ENCODE measurements around the gene DENND4A. TPM values are rescaled to one million over a fixed set of nuclear protein-coding genes. Genes with fewer than 3 reads are reported as not detected.

DENND4A gene
- total RNA-seq, 3 donors from 2014 or later: 25.3 to 59.0 (median 48.2) TPM

DNA sequence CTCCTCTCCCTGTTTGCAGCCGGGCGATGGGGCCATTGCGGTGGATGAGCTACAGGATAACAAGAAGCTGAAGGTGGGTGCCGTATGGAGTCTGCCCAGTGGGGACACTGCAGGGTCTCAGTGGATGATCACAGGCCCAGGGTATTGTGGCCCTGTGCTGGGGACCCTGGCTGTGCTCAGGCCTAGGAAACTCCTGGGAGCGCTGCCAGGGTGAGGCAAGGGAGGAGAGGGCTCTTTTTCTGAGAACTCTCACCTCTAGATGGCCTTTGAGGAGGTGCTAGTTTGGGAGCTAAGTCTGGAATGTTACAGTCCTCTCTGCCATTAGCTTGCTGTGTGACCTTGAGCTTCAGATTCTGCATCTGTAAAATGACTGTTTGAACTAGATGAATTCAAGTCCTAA lies 154.0 kb downstream of the DENND4A start:
- Histone ChIP-seq H3K27ac (no peak overlapping the region), H3K9me3 (no peaks in the 10 kb centered on the region), H3K27me3 (no peaks in the 10 kb centered on the region), H3K4me3 (no peak overlapping the region), H3K4me1 (no peaks in the 10 kb centered on the region), H3K36me3 (no peaks in the 10 kb centered on the region)
- no peak for DNase-seq (ENCODE audit: low spot score in 2 of 2)
- TF ChIP-seq, protein P1, sequence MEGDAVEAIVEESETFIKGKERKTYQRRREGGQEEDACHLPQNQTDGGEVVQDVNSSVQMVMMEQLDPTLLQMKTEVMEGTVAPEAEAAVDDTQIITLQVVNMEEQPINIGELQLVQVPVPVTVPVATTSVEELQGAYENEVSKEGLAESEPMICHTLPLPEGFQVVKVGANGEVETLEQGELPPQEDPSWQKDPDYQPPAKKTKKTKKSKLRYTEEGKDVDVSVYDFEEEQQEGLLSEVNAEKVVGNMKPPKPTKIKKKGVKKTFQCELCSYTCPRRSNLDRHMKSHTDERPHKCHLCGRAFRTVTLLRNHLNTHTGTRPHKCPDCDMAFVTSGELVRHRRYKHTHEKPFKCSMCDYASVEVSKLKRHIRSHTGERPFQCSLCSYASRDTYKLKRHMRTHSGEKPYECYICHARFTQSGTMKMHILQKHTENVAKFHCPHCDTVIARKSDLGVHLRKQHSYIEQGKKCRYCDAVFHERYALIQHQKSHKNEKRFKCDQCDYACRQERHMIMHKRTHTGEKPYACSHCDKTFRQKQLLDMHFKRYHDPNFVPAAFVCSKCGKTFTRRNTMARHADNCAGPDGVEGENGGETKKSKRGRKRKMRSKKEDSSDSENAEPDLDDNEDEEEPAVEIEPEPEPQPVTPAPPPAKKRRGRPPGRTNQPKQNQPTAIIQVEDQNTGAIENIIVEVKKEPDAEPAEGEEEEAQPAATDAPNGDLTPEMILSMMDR (IDR thresholded peaks at IDR 0.05): no peak
- intact Hi-C loops (cut with DNase I; ENCODE audit: low total_unique reads): no loop called here

DNA sequence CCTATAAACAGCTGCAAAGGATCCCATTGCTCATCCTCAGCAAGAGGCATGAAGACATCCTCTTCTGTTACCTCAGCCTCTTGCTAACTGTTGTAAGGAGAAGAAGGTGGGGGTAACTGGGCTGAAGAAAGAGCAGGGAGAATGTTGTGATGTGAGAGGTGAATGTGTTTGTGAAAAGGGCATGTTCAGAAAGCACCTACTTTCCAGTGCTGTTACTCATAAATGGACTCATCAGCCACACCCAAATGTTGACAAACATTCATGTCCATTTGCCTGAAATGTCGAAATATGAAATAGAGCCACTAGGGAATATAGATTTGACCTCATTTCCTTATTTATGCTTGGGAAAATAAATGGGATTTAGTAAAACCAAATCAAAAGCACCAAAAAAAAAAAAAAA lies 157.7 kb downstream of the DENND4A start:
- Histone ChIP-seq H3K36me3 (no peaks in the 10 kb centered on the region), H3K4me3 (no peak overlapping the region), H3K9me3 (no peaks in the 10 kb centered on the region), H3K27me3 (no peaks in the 10 kb centered on the region), H3K27ac (no peak overlapping the region), H3K4me1 (no peaks in the 10 kb centered on the region)
- intact Hi-C loops (cut with DNase I; ENCODE audit: low total_unique reads): no loop called here
- DNase-seq (ENCODE audit: low spot score in 2 of 2): no peak
- TF ChIP-seq POLR2AphosphoS5 (IDR thresholded peaks at IDR 0.05) (no peak), POLR2A (IDR thresholded peaks at IDR 0.05) (no peak)
- TF ChIP-seq, protein P1 (IDR thresholded peaks at IDR 0.05): no peak

DNA sequence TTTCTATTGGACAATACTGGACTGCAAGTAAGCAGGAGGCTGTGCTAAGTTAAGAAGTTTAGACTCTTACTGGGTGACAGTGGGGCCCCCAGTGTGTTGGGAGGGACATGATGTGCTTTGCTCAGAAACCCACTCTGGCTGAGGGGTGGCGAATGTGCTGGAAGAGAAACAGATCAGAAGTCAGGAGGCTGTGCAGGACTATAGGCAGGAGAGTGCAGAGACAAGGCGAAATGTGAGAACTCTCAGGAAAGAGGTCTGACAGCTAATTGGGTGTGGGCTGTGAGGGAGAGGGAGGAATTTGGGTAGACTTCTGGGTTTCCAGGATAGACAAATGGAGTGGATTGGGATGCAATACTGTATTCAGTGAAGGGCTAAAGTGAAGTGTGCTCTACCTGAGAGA lies 158.3 kb downstream of the DENND4A start:
- H3K27me3 ChIP-seq: no peaks in the 10 kb centered on the region
- H3K4me1 ChIP-seq: no peaks in the 10 kb centered on the region
- H3K36me3 ChIP-seq: no peaks in the 10 kb centered on the region
- H3K9me3 ChIP-seq: no peaks in the 10 kb centered on the region
- no peak for DNase-seq (ENCODE audit: low spot score in 2 of 2)
- no peak overlapping the region for H3K4me3 ChIP-seq
- intact Hi-C loops (cut with DNase I; ENCODE audit: low total_unique reads): no loop called here
- H3K27ac ChIP-seq: no peak overlapping the region
- TF ChIP-seq POLR2AphosphoS5 (IDR thresholded peaks at IDR 0.05) (no peak), POLR2A (IDR thresholded peaks at IDR 0.05) (no peak)
- TF ChIP-seq, protein P1 (IDR thresholded peaks at IDR 0.05): no peak

DNA sequence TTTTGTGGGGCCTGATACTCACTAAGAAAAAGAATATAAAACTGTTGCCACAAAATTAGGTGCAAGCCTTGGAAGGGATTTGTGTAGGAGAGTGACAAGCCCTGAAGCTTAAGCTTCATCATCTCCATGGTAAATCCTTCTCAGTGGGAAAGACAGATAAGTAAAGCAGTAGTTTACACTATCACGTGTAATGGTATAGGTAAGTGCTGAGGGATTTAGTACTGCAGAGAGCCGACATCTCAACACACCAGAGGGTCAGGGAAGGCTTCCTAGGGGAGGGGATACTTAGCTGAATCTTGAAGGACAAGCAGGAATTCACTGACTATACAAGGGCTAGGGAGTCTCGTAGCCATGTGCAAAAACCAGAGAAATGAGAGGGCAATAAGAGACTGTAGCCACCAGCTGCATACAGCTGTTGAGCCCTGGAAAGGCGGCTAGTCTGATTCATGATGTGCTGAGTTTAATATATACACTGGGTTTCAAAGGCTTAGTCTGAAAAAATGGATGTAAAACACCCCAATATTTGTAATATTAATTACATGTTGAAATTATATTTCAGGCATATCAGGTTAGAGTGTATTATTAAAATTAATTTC lies 159.2 kb downstream of the DENND4A start:
- intact Hi-C loops (cut with DNase I; ENCODE audit: low total_unique reads): no loop called here
- no peaks in the 10 kb centered on the region for H3K9me3 ChIP-seq
- DNase-seq (ENCODE audit: low spot score in 2 of 2): no peak
- no peaks in the 10 kb centered on the region for H3K4me1 ChIP-seq
- H3K27me3 ChIP-seq: no peaks in the 10 kb centered on the region
- H3K36me3 ChIP-seq: no peaks in the 10 kb centered on the region
- TF ChIP-seq, protein P1 (IDR thresholded peaks at IDR 0.05): no peak
- no peak for TF ChIP-seq POLR2A (IDR thresholded peaks at IDR 0.05)
- no peak for TF ChIP-seq POLR2AphosphoS5 (IDR thresholded peaks at IDR 0.05)
- H3K27ac ChIP-seq: no peak overlapping the region
- H3K4me3 ChIP-seq: no peak overlapping the region

DNA sequence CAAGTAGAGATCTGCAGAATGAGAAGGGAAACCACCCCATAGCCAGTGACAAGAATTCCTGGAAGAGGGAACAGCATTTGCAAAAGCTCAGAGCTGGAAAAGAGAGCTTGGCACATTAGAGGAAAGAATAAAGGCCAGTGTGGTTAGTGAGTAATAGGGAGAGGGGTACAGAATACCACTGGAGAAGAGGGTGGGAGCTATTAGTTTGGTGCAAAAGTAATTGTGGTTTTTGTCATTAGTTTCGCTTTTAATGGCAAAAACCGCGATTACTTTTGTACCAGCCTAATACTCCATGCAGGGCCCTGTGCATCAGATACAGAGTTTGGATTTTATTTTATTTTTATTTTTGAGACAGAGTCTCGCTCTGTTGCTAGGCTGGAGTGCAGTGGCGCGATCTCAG lies 160.6 kb downstream of the DENND4A start:
- intact Hi-C loops (cut with DNase I; ENCODE audit: low total_unique reads): no loop called here
- no peak for DNase-seq (ENCODE audit: low spot score in 2 of 2)

More for the DNA sequence above, 160.6 kb downstream of the DENND4A start:
- Histone ChIP-seq H3K36me3 (no peaks in the 10 kb centered on the region), H3K4me1 (no peaks in the 10 kb centered on the region), H3K27me3 (no peaks in the 10 kb centered on the region), H3K27ac (no peak overlapping the region), H3K4me3 (no peak overlapping the region), H3K9me3 (no peaks in the 10 kb centered on the region)
- TF ChIP-seq, protein P1 (IDR thresholded peaks at IDR 0.05): no peak
- TF ChIP-seq POLR2A (IDR thresholded peaks at IDR 0.05) (no peak), POLR2AphosphoS5 (IDR thresholded peaks at IDR 0.05) (no peak)
